ENCODE data around the gene ASPG. TPM values are rescaled to one million over a fixed set of nuclear protein-coding genes. Genes with fewer than 3 reads are reported as not detected.

Gene ASPG
- total RNA-seq, 1 experiment from 2014 or later, result not detected

DNA sequence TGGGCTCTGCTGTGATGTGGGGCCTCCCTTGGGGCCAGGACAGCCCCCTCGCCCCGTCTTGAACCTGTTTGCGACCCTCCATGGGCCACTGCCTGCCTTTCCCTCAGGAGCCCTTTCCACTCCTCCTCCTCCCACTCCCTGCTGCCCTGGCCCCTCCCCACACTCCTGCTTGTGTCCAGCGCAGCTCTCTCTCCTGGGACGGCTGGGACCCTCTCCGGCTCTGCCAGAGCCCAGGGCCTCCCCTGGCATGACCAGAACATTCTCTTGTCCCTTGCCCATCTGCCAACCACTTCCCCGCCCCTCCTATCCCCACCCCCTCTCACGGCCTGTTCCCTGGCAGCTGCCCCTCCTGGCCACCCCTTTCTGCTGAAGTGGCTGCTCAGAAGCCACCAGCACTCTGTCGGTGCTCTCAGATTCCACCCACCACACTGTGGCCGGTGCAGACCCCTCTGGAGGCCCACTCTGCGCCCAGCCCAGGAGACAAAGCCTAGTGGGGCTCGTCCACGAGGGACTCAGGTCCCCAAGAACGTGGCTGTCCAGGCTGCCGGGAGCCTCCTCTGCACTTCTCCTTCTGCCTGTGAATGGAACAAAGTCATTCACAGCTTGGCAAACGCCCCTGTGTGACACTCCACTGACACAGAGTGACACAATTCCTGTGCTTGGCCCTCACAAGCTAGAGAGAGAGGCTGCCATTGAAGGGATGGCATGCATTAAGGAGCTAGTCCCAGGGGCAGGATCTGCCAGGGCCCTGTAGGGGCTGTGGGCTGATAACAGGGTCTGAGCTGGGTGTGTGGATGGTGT, 1.4 kb downstream of the ASPG start:
- H3K27me3 ChIP-seq (ENCODE audit: control insufficient read depth, insufficient read depth, low read length), result no peaks in the 10 kb centered on the region
- no TSS peak for BruUV-seq (replicated peaks)
- CTCF ChIA-PET, result no interaction called here

DNA sequence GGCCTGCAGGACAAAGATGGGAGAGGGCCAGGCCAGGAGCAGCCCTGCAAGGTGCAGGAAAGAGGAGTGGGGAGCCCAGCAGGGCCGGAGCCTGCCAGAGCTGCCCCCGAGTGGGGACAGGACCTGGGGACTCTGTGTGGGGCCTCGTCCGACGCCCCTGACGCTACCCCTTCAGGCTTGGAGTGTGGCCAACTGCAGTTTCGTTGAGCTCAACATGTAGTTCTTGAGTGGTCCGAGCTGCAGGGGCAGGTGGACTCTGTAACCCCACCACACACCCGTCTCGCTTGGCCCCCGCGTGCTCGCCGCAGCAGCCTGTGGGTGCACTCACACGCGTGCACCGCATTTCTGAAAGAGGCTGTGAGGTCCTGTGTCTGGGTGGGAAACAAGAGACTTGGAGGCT, 2.0 kb downstream of the ASPG start:
- CTCF ChIA-PET, result no interaction called here
- no peaks in the 10 kb centered on the region for H3K27me3 ChIP-seq (ENCODE audit: control insufficient read depth, insufficient read depth, low read length)
- POLR2A ChIA-PET, result no interaction called here
- no peak for DNase-seq (ENCODE audit: low read depth, low spot score)
- H3K4me3 ChIP-seq (ENCODE audit: low read depth in 2 of 2, low read length in 2 of 2), result no peak overlapping the region
- H3K9me3 ChIP-seq (ENCODE audit: control insufficient read depth, insufficient read depth, low read depth, low read length), result no peaks in the 10 kb centered on the region
- intact Hi-C loops (cut with micrococcal nuclease; ENCODE audit: unreplicated experiment) (no loop called here), in situ Hi-C loops (cut with HindIII; ENCODE audit: low pct_unique_long_range_greater_than_20kb, low sequenced_read_pairs) (no loop called here)
- BruUV-seq (replicated peaks), result no TSS peak
- ATAC-seq, result no peak
- no peaks in the 10 kb centered on the region for H3K36me3 ChIP-seq (ENCODE audit: control insufficient read depth, insufficient read depth, low read length)
- H3K27ac ChIP-seq (ENCODE audit: low read length), result no peak overlapping the region
- H3K4me1 ChIP-seq (ENCODE audit: control insufficient read depth, insufficient read depth, low read length), result no peaks in the 10 kb centered on the region
- TF ChIP-seq, protein P1, sequence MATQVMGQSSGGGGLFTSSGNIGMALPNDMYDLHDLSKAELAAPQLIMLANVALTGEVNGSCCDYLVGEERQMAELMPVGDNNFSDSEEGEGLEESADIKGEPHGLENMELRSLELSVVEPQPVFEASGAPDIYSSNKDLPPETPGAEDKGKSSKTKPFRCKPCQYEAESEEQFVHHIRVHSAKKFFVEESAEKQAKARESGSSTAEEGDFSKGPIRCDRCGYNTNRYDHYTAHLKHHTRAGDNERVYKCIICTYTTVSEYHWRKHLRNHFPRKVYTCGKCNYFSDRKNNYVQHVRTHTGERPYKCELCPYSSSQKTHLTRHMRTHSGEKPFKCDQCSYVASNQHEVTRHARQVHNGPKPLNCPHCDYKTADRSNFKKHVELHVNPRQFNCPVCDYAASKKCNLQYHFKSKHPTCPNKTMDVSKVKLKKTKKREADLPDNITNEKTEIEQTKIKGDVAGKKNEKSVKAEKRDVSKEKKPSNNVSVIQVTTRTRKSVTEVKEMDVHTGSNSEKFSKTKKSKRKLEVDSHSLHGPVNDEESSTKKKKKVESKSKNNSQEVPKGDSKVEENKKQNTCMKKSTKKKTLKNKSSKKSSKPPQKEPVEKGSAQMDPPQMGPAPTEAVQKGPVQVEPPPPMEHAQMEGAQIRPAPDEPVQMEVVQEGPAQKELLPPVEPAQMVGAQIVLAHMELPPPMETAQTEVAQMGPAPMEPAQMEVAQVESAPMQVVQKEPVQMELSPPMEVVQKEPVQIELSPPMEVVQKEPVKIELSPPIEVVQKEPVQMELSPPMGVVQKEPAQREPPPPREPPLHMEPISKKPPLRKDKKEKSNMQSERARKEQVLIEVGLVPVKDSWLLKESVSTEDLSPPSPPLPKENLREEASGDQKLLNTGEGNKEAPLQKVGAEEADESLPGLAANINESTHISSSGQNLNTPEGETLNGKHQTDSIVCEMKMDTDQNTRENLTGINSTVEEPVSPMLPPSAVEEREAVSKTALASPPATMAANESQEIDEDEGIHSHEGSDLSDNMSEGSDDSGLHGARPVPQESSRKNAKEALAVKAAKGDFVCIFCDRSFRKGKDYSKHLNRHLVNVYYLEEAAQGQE (IDR thresholded peaks at IDR 0.05; ENCODE audit: insufficient read depth in 1 of 2, low read depth in 2 of 2, low read length in 1 of 2), result no peak
- TF ChIP-seq TCF7L2 (IDR thresholded peaks at IDR 0.05; ENCODE audit: low read depth, low read length) (no peak), SIN3A (IDR thresholded peaks at IDR 0.05; ENCODE audit: borderline replicate concordance, insufficient read depth, low read depth, low read length) (no peak), POLR2AphosphoS5 (IDR thresholded peaks at IDR 0.05; ENCODE audit: low read depth, low read length) (no peak)
- TF ChIP-seq, protein P2, sequence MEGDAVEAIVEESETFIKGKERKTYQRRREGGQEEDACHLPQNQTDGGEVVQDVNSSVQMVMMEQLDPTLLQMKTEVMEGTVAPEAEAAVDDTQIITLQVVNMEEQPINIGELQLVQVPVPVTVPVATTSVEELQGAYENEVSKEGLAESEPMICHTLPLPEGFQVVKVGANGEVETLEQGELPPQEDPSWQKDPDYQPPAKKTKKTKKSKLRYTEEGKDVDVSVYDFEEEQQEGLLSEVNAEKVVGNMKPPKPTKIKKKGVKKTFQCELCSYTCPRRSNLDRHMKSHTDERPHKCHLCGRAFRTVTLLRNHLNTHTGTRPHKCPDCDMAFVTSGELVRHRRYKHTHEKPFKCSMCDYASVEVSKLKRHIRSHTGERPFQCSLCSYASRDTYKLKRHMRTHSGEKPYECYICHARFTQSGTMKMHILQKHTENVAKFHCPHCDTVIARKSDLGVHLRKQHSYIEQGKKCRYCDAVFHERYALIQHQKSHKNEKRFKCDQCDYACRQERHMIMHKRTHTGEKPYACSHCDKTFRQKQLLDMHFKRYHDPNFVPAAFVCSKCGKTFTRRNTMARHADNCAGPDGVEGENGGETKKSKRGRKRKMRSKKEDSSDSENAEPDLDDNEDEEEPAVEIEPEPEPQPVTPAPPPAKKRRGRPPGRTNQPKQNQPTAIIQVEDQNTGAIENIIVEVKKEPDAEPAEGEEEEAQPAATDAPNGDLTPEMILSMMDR (IDR thresholded peaks at IDR 0.05), result no peak

More for the DNA sequence above, 1.4 kb downstream of the ASPG start:
- H3K36me3 ChIP-seq (ENCODE audit: control insufficient read depth, insufficient read depth, low read length), result no peaks in the 10 kb centered on the region
- no peak for DNase-seq (ENCODE audit: low read depth, low spot score)
- POLR2A ChIA-PET, result no interaction called here
- in situ Hi-C loops (cut with HindIII; ENCODE audit: low pct_unique_long_range_greater_than_20kb, low sequenced_read_pairs) (no loop called here), intact Hi-C loops (cut with micrococcal nuclease; ENCODE audit: unreplicated experiment) (no loop called here)
- no peak for TF ChIP-seq TCF7L2 (IDR thresholded peaks at IDR 0.05; ENCODE audit: low read depth, low read length)
- TF ChIP-seq, protein P2 (IDR thresholded peaks at IDR 0.05), result no peak
- TF ChIP-seq POLR2AphosphoS5 (IDR thresholded peaks at IDR 0.05; ENCODE audit: low read depth, low read length), result no peak
- TF ChIP-seq SIN3A (IDR thresholded peaks at IDR 0.05; ENCODE audit: borderline replicate concordance, insufficient read depth, low read depth, low read length), result no peak
- TF ChIP-seq, protein P1 (IDR thresholded peaks at IDR 0.05; ENCODE audit: insufficient read depth in 1 of 2, low read depth in 2 of 2, low read length in 1 of 2), result no peak
- H3K4me1 ChIP-seq (ENCODE audit: control insufficient read depth, insufficient read depth, low read length), result no peaks in the 10 kb centered on the region
- no peaks in the 10 kb centered on the region for H3K9me3 ChIP-seq (ENCODE audit: control insufficient read depth, insufficient read depth, low read depth, low read length)
- no peak overlapping the region for H3K4me3 ChIP-seq (ENCODE audit: low read depth in 2 of 2, low read length in 2 of 2)
- no peak for ATAC-seq
- H3K27ac ChIP-seq (ENCODE audit: low read length), result no peak overlapping the region

Measured in Panc1 (cell line).